SKM-1 (cell line): ENCODE results near the gene EPHA4.

Source experiments
- DNase-seq: peaks from one replicate; lab custom pipeline; 2025; ENCODE audit not compliant: unreplicated experiment; lab: John Stamatoyannopoulos, UW

The EPHA4 gene

GRCh38 chr2:221572821-221573429 lies 821 bp upstream of the EPHA4 start:
- peak; percentile 23 for DNase-seq

- no peak for DNase-seq
Measured at GRCh38 chr2:221571551-221572218, 419 bp downstream of the EPHA4 start.

GRCh38 chr2:221571025-221571550 lies 1.0 kb downstream of the EPHA4 start:
- DNase-seq: no peak

- no peak for DNase-seq
Measured at GRCh38 chr2:221570321-221570935, 1.7 kb downstream of the EPHA4 start.

- DNase-seq: no peak
Measured at GRCh38 chr2:221569871-221570270, 2.2 kb downstream of the EPHA4 start.

- DNase-seq: no peak
Measured at GRCh38 chr2:221569425-221569845, 2.7 kb downstream of the EPHA4 start.

- DNase-seq: no peak
Measured at GRCh38 chr2:221568299-221568698, 3.8 kb downstream of the EPHA4 start.

GRCh38 chr2:221567809-221568208 lies 4.3 kb downstream of the EPHA4 start:
- no peak for DNase-seq

- no peak for DNase-seq
Measured at GRCh38 chr2:221567231-221567760, 4.8 kb downstream of the EPHA4 start.

GRCh38 chr2:221563270-221563985 lies 8.7 kb downstream of the EPHA4 start:
- DNase-seq: no peak

- DNase-seq: no peak
Measured at GRCh38 chr2:221562226-221562625, 9.9 kb downstream of the EPHA4 start.

GRCh38 chr2:221561770-221562169 lies 10.3 kb downstream of the EPHA4 start:
- DNase-seq: no peak

- DNase-seq: no peak
Measured at GRCh38 chr2:221559991-221560390, 12.1 kb downstream of the EPHA4 start.

GRCh38 chr2:221558107-221558506 lies 14.0 kb downstream of the EPHA4 start:
- no peak for DNase-seq

- no peak for DNase-seq
Measured at GRCh38 chr2:221555494-221555846, 16.6 kb downstream of the EPHA4 start.

- DNase-seq: no peak
Measured at GRCh38 chr2:221554769-221555493, 17.2 kb downstream of the EPHA4 start.

- no peak for DNase-seq
Measured at GRCh38 chr2:221553333-221553732, 18.8 kb downstream of the EPHA4 start.

- no peak for DNase-seq
Measured at GRCh38 chr2:221552291-221552690, 19.8 kb downstream of the EPHA4 start.

- DNase-seq: no peak
Measured at GRCh38 chr2:221551864-221552263, 20.2 kb downstream of the EPHA4 start.

GRCh38 chr2:221549143-221549542 lies 23.0 kb downstream of the EPHA4 start:
- DNase-seq: no peak
